HG03108 (cell line): Measurements from ENCODE around the gene ARAP3.
A peak's percentile ranks its signal among the peaks of the same experiment; 100 is the strongest.

Source experiments
- ATAC-seq: cut with Tn5 transposase; IDR thresholded peaks from one replicate; pipeline ENCODE4 v1.9.1; 2021; ENCODE audit warnings: moderate library complexity; ENCODE audit not compliant: unreplicated experiment

Gene ARAP3

GRCh38 chr5:141701360-141702119, 19.5 kb upstream of the ARAP3 start:
- ATAC-seq, result peak; percentile 54

- ATAC-seq, result no peak
Observed at GRCh38 chr5:141697586-141697985, 15.6 kb upstream of the ARAP3 start.

GRCh38 chr5:141696431-141696830, 14.4 kb upstream of the ARAP3 start:
- no peak for ATAC-seq

- ATAC-seq, result no peak
Observed at GRCh38 chr5:141695627-141696215, 13.7 kb upstream of the ARAP3 start.

- no peak for ATAC-seq
Observed at GRCh38 chr5:141694479-141694878, 12.4 kb upstream of the ARAP3 start.

- no peak for ATAC-seq
Observed at GRCh38 chr5:141692919-141693725, 11.1 kb upstream of the ARAP3 start.

- ATAC-seq, result no peak
Observed at GRCh38 chr5:141692533-141692888, 10.5 kb upstream of the ARAP3 start.

- peak; percentile 77 for ATAC-seq
Observed at GRCh38 chr5:141691867-141692532, 10.0 kb upstream of the ARAP3 start.

- ATAC-seq, result no peak
Observed at GRCh38 chr5:141691286-141691866, 9.3 kb upstream of the ARAP3 start.

- no peak for ATAC-seq
Observed at GRCh38 chr5:141686648-141687416, 4.8 kb upstream of the ARAP3 start.

GRCh38 chr5:141685591-141685990, 3.6 kb upstream of the ARAP3 start:
- ATAC-seq, result no peak

GRCh38 chr5:141683596-141684141, 1.6 kb upstream of the ARAP3 start:
- no peak for ATAC-seq

- no peak for ATAC-seq
Observed at GRCh38 chr5:141681295-141681694, 735 bp downstream of the ARAP3 start.

- ATAC-seq, result no peak
Observed at GRCh38 chr5:141680751-141681201, 1.3 kb downstream of the ARAP3 start.

- no peak for ATAC-seq
Observed at GRCh38 chr5:141680178-141680577, 1.9 kb downstream of the ARAP3 start.

GRCh38 chr5:141677415-141677814, 4.6 kb downstream of the ARAP3 start:
- no peak for ATAC-seq

GRCh38 chr5:141675672-141676071, 6.4 kb downstream of the ARAP3 start:
- ATAC-seq, result no peak

GRCh38 chr5:141674747-141675146, 7.3 kb downstream of the ARAP3 start:
- ATAC-seq, result no peak

- ATAC-seq, result no peak
Observed at GRCh38 chr5:141672841-141673813, 8.9 kb downstream of the ARAP3 start.
